Right renal pelvis (tissue), 4 donors: ENCODE results near the gene MYMK. TPM values are rescaled to one million over a fixed set of nuclear protein-coding genes. Genes with fewer than 3 reads are reported as not detected.

Experiments
- DNase-seq, 4 donors: peaks; one replicate each; pipeline ENCODE4 v3.0.0-alpha.2; 2013; ENCODE audit warnings: low read depth in 4 of 4, low spot score in 3 of 4, missing footprints in 1 of 4
- polyA plus RNA-seq, 4 donors: library from polyadenylated mRNA; unstranded; fragments of 120-200 nt; gene quantifications; one replicate each; pipeline ENCODE4 v1.2.1, GENCODE V29; 2013; ENCODE audit not compliant: insufficient read length in 4 of 4

The MYMK gene
- polyA plus RNA-seq, 4 donors, result 0.09 to 0.28 TPM; not detected in 2

GRCh38 chr9:133471551-133472276 lies 53.0 kb downstream of the MYMK start:
- no peak for DNase-seq

- DNase-seq, result no peak
These were observed 53.8 kb downstream of the MYMK start for GRCh38 chr9:133470988-133471387.

GRCh38 chr9:133470427-133470924 lies 54.3 kb downstream of the MYMK start:
- no peak for DNase-seq

- no peak for DNase-seq
These were observed 55.9 kb downstream of the MYMK start for GRCh38 chr9:133468777-133469421.

GRCh38 chr9:133468374-133468773 lies 56.4 kb downstream of the MYMK start:
- no peak for DNase-seq

GRCh38 chr9:133467101-133467500 lies 57.7 kb downstream of the MYMK start:
- no peak for DNase-seq

- no peak for DNase-seq
These were observed 58.8 kb downstream of the MYMK start for GRCh38 chr9:133465984-133466383.

- DNase-seq, result no peak
These were observed 60.1 kb downstream of the MYMK start for GRCh38 chr9:133464638-133465037.

Other genes with a start within 250 kb of the MYMK start
- gene ABO, start 249.8 kb downstream of the MYMK start, polyA plus RNA-seq, result 10 to 100 TPM in 3 of 4 donors, 1 to 10 TPM in 1; 9.8 to 30.9 (median 24.8) TPM
- 10 to 100 TPM; 25.0 to 32.0 (median 28.4) TPM for gene SURF6, start 188.8 kb downstream of the MYMK start, polyA plus RNA-seq
- 10 to 100 TPM; 25.1 to 32.8 (median 26.8) TPM for gene MED22, start 176.8 kb downstream of the MYMK start, polyA plus RNA-seq
- gene RPL7A, start 176.7 kb downstream of the MYMK start, polyA plus RNA-seq, result 1,000 to 10,000 TPM; 2,356 to 2,677 (median 2,609) TPM
- 10 to 100 TPM; 33.8 to 53.0 (median 42.4) TPM for gene SURF1, start 168.5 kb downstream of the MYMK start, polyA plus RNA-seq
- 10 to 100 TPM; 19.5 to 28.5 (median 22.8) TPM for gene SURF2, start 168.4 kb downstream of the MYMK start, polyA plus RNA-seq
- gene SURF4, start 148.9 kb downstream of the MYMK start, polyA plus RNA-seq, result 100 to 1,000 TPM; 174 to 189 (median 181) TPM
- 1 to 10 TPM; 3.4 to 5.0 (median 4.3) TPM for gene STKLD1, start 148.6 kb downstream of the MYMK start, polyA plus RNA-seq
- 10 to 100 TPM; 29.4 to 32.1 (median 30.7) TPM for gene REXO4, start 106.9 kb downstream of the MYMK start, polyA plus RNA-seq
- gene ADAMTS13, start 102.6 kb downstream of the MYMK start, polyA plus RNA-seq, result 10 to 100 TPM in 1 of 4 donors, 1 to 10 TPM in 3; 6.6 to 12.0 (median 8.8) TPM
- 10 to 100 TPM; 25.4 to 40.6 (median 28.5) TPM for gene CACFD1, start 65.0 kb downstream of the MYMK start, polyA plus RNA-seq
- gene SLC2A6, start 45.9 kb downstream of the MYMK start, polyA plus RNA-seq, result 1 to 10 TPM; 1.1 to 2.3 (median 1.5) TPM
- gene ADAMTSL2, start 9.7 kb upstream of the MYMK start, polyA plus RNA-seq, result 1 to 10 TPM; 1.5 to 2.9 (median 1.8) TPM
- gene FAM163B, start 84.4 kb upstream of the MYMK start, polyA plus RNA-seq, result under 1 TPM in 1 of 4 donors, not detected in 3; 0.49 TPM
- gene DBH, start 111.4 kb upstream of the MYMK start, polyA plus RNA-seq, result 1 to 10 TPM in 1 of 4 donors, under 1 TPM in 3; 0.60 to 3.1 (median 0.81) TPM
- gene SARDH, start 213.4 kb upstream of the MYMK start, polyA plus RNA-seq, result 10 to 100 TPM in 2 of 4 donors, 1 to 10 TPM in 2; 9.3 to 13.7 (median 10.7) TPM